Stomach (tissue), 4 donors: ENCODE measurements around the gene MAIP1.

Experiments
- CTCF ChIP-seq, 7 experiments: fragments of 450-650 bp in 4 of 7; fragments of 200-600 bp in 3 of 7; sonication (generic) in 3 of 7; IDR thresholded peaks; one replicate each; pipeline ENCODE4 v1.5.1; 2016 to 2019; ENCODE audit warnings: antibody characterized with exemption in 7 of 7, control low read depth in 2 of 7, mild to moderate bottlenecking in 1 of 7
- EP300 ChIP-seq: sonication (generic); formaldehyde crosslinking; IDR thresholded peaks from one replicate; pipeline ENCODE4 v1.6.1; 2017; ENCODE audit warnings: antibody characterized with exemption
- POLR2AphosphoS5 ChIP-seq, 3 donors: sonication (generic); formaldehyde crosslinking; IDR thresholded peaks; one replicate each; pipeline ENCODE4 v1.6.1; 2016; ENCODE audit warnings: antibody characterized with exemption in 3 of 3

GRCh38 chr2:199977984-199978415, 22.6 kb downstream of the MAIP1 start:
- TF ChIP-seq EP300: no peak
- TF ChIP-seq CTCF (IDR thresholded peaks at IDR 0.05): no peak
- peak in 1 of 3 donors; percentile 49 for TF ChIP-seq POLR2AphosphoS5 (IDR thresholded peaks at IDR 0.05)
